ENCODE data around the gene SYMPK.
"Not testable (repeated sequence)": the region's sequence is repeated elsewhere in the genome, so short reads cannot be mapped to it uniquely, and the experiment has no call there.

The SYMPK gene

DNA sequence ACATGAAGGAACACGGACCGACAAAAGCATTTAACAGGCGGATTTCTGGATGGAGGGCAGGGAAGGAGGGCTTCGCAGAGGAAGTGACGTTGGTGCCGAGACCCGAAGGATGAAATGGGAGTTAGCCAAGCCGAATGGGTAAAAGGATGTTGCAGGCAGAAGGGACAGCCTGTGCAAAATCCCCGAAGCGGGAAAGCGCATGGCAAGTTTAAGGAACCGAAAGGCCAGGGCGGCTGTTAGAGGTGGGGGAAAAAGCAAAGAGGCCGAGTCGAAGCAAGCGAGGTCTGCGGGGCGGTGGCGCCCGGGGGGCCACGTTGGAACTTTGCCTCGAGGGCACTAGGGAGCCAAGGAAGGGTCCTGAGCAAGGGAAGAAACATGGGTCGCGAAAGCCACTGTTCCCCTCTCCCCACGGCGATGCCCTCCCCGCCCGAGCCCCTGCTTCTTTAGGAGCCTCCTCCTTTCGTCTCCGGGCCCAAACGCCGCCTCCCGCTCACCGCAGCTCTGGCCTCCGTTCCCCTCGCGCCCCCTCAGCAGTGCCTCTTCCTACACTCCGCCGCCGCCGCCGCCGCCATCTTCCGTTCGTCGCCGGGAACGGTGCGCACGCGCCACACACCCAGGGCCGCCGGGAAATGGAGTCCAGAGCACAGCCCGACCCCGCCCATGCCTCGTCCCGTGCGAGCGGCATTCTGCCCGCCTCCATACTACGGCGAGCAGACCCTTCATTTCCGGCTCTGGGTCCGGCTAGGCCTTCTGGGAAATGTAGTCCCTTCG lies at the start of gene SYMPK:
Gene SYMPK (minus strand): TSS at position 584 of the 771 bp plus-strand sequence. CDS start 8,652 bp downstream, outside the sequence.
- DNase-seq (ENCODE audit: low read depth) = peak; percentile 98

DNA sequence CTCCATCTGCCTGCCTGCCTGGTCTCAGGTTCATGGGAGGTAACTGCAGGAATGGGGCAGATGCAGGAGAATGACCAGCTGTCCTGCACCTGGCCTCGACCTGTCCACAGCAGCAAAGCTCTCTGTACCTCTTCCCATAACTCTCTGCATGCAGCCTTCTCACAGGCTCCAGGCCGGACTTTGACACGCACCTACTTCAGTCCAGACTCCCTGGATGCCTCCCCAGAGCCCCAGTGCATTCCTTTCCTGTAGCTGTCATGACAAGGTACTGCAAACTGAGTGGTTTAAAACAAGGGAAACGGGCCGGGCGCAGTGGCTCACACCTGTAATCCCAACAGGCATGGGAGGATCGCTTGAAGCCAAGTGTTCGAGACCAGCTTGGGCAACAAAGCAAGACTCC lies 48.3 kb upstream of the SYMPK start:
- DNase-seq (ENCODE audit: low read depth) = no peak

DNA sequence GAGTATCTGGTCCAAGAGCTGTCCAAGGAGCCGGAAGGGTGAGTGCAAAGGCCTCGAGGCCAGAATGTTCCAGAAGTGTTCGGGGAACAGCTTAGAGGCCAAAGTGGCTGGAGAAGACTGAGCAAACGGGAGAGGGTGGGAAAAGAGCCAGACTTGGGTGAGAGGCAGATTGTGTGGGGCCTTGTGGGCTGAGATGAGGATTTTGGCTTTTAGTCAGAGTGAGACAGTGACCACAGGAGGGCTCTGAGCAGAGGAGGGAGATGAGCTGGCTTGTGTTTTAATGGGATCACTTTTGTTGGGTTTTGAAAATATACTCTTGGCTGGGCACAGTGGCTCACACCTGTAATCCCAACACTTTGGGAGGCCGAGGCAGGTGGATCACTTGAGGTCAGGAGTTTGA lies 46.0 kb upstream of the SYMPK start:
- DNase-seq (ENCODE audit: low read depth) = no peak

DNA sequence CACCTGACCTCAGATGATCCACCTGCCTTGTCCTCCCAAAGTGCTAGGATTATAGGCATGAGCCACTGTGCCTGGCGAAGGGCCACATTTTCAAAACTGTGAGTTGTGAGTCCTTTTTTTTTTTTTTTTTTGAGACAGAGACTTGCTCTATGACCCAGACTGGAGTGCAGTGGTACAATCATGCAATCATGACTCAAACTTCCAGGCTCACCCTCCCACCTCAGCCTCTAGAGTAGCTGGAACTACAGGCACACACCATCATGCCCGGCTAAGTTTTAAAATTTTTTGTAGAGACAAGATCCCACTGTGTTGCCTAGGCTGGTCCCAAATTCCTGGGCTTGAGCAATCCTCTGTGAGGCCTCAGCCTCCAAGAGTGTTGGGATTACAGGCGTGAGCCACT lies 43.3 kb upstream of the SYMPK start:
- no peak for DNase-seq (ENCODE audit: low read depth)

DNA sequence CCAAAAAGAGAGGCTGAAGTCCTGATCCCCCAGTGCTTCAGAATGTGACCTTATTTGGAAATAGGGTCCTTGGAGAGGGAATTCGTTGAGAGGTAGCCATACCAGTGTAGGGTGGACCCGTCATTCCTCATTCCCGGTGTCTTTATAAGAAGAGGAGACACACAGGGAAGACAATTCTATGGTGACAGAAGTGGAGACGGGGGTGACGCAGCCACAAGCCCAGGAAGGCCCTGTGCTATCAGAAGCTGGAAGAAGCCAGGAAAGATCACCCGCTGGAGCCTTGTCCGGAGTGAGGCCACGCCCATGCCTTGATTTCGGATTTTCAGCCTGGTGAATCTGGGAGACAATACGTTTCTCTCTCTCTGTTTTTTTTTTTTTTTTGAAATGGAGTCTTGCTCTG lies 42.1 kb upstream of the SYMPK start:
- no peak for DNase-seq (ENCODE audit: low read depth)

DNA sequence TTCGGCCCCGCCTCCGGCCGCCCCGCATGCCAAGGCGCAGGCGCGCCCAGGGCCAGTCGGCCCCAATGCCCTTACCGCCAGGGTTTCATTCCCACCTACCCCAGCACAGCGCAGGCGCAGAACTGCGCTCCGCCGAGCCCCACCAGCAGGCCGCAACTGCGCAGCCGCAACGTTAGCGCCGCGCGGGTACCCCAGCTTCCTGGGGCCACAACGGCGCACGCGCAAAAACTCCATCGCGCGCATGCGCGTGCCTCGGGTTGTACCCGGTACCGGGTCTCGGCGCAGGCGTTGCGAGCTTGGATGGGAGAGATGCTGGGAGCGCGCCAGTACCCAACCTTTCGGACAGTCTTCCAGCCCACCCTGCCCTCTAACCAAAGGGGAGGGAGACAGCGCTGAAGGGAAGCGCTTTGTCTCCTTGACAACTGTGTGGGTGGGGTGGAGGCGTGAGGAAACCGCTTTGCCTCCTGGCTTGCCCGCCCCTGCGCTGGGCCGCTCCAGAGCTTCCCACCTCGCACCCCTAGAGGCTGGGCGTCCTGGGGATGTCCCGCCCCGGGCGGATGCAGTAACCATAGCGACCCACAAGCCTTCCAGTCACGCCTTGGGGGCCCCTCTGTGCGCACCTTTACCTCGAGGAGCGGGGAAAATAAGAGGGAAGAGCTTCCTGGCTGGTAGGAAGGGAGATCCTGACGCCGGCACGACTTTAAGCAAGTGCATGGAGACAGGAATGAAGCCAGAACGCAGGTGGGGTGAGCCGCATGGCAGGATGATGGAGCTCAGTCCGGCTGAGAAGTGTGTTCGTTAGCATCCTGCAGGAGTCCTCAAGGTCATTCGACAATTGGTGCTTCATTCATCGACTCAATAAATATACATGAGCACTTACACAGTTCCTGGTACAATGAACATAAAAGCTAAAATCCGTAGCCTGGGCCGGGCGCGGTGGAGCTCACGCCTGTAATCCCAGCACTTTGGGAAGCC lies 40.0 kb upstream of the SYMPK start:
- peak; percentile 95 for DNase-seq (ENCODE audit: low read depth)

DNA sequence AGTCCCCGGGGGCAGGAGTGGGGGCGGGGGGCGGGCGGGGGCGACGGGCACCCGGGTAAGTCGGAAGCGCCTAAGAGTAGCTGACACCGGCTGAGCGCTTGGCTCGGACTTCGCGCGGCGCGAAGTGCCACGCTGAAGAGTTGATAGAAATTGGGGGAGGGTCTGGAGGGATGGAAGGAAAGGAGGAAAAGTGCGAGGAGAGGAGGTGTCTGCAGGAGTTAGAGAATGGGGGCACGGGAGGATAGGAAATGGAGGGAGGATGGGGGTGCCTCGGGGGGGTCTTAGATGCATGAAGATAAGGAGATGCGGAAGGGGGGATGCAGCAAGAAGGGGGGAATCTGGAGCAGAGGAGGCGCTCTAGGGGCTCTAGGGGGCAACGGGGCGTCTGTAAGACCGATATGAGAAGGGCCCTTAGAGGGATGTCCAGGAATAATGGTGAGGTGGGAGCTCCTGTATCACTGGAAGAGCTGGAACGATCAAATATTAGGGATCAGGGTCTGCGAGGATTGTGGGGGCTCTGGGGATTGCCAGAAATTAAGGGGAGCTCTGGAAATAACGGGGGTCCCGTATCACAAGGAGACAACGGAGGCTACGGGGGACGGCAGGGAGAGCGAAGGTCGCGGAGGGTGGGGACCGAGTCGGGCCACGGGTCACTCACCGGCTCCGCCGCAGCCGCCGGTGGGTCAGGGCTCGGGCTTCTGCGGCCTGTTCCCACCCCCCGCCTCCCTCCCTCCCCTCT lies 39.1 kb upstream of the SYMPK start, which contains the start of gene MYPOP:
Gene MYPOP (minus strand): TSS at position 702 of the 739 bp plus-strand sequence. CDS start 840 bp downstream, outside the sequence.
- DNase-seq (ENCODE audit: low read depth) = no peak

DNA sequence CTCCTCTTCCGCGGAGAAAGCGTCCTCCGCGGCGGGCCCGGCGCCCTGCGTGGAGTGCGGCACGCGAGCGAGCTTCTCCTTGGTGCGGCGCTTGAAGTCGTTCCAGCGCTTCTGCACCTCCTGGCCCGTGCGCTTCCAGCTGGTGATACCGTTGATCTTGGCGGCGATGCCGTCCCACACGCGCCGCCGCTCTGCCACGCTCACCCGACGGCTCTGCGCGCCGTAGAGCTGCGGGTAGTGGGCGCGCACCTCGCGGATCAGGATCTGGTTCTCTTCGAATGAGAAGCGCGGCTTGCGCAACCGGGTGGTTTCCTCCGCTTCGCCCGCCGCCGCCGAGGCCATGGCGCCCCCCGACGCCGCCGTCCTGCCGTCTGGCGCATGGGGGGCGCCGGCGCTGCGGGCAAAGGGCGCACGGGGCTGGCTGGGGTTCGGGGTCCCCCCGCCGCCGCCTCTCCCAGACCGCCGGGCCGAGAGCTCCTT lies 38.5 kb upstream of the SYMPK start:
- peak; percentile 32 for DNase-seq (ENCODE audit: low read depth)

DNA sequence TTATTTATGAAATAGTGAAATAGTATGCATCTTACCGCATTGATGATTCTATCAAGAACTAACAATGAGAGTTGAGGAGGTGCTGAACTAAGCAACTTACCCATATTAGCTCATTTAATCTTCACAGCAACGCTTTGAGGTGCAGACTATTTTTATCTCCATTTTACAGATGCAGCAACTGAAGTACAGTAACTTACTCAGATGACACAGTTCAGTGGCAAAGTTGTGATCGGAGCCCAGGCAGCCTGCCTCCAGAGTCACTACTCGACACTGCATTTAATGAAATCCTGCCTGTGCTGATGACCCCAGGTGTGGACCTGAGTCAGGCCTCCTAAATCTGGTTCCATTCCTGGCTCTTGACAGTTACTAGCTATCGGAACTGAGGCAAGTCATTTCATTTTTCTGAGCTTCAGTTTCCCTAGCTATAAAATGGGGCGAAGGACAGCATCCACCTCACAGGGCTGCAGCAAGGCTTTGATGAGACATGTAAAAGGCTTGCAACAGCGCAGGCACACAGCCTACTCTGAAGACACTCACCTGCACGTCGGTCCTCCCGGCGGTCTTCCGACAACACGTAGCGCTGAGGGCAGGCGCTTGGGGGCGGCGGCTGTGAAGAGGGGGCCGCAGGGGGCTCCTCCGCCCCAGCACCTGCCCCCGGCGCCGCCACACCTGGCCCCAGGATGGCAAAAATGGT lies 37.9 kb upstream of the SYMPK start:
- DNase-seq (ENCODE audit: low read depth) = no peak

DNA sequence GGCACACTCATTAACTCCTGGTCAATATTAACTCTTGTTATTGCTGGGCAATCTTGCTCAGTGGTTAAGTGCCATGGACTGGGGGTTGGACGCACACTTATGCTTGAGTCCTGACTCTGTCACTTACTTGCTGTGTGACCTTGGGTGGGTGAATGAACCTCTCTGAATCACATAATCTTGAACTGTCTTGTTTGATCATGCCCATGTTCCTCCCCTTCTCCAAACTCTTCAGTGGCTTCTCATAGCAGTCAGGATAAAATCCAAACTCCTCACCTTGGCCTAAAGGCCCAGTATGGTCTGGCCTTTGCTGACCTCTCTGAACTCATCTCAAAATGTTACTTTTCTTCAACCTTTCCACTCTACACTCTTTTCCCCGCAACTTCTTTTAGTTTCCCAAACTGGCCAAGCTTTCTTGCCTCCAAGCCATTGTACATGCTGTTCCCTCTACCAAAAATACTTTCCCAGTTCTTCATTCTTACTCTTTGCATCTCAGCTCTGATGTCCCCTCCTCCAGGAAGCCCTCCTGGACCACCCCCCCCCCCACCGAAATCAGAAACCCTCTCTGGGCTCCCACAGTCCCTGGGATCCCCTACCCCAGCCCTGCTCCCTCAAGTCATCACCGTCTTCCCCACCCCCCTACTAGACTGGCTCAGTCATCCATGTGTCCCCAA lies 37.1 kb upstream of the SYMPK start:
- no peak for DNase-seq (ENCODE audit: low read depth)

DNA sequence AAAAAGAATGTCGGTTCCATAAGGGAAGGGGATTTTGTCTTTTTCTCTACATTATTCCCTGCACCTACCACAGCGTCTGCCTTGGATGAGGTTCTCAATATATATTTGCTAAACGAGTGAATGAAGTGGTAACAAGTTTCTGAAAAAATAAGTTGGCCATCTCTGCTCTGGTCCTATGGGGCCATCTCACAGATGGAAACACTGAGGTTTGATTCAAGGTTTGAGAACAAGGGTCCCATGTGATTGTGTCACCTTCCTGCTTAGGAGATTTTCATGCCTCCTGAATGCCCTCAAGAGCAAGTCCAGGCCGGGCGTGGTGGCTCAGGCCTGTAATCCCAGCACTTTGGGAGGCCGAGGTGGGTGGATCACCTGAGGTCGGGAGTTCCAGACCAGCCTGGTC lies 36.3 kb upstream of the SYMPK start:
- no peak for DNase-seq (ENCODE audit: low read depth)

DNA sequence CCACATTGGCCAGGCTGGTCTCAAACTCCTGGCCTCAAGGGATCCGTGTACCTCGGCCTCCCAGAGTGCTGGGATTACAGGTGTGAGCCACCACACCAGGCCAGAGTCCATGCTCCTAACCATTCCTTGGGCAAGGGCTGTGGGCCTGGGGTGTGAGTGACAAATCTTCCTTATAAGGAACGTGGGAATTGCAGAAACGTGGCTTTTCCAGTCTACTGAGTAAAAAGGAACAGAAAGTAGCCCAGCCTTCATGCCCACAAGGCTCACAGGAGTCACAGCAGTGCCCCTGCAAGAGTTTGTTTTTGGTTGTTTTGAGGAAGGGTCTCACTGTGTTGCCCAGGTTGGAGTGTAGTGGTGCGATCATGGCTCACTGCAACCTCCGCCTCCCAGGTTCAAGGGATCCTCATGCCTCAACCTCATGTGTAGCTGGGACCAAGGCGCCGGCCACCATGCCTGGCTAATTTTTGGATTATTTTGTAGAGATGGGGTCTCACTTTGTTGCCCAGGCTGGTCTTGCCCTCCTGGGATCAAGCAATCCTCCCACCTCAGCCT lies 34.4 kb upstream of the SYMPK start:
- DNase-seq (ENCODE audit: low read depth) = no peak

DNA sequence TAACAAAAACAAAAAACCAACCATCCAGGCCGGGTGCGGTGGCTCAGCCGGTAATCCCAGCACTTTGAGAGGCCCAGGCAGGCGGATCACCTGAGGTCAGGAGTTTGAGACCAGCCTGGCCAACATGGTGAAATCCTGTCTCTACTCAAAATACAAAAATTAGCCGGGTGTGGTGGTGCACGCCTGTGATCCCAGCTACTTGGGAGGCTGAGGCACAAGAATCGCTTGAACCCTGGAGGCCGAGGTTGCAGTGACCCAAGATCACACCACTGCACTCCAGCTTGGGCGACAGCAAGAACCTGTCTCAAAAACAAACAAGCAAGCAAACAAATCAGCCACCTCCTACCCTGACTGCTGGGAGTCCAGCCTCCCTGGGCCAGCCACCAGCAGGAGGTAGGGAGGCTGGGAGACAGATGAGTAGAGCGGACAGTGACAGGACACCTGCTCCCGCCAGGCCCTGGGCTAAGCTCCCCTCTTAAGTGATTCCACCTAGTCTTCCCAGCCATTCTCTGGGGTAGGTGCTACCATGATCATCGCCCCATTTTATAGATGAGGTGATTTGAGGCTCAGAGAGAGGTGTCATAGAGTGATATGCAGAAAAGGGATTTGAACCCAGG lies 33.1 kb upstream of the SYMPK start:
- not testable (repeated sequence) for DNase-seq (ENCODE audit: low read depth)

DNA sequence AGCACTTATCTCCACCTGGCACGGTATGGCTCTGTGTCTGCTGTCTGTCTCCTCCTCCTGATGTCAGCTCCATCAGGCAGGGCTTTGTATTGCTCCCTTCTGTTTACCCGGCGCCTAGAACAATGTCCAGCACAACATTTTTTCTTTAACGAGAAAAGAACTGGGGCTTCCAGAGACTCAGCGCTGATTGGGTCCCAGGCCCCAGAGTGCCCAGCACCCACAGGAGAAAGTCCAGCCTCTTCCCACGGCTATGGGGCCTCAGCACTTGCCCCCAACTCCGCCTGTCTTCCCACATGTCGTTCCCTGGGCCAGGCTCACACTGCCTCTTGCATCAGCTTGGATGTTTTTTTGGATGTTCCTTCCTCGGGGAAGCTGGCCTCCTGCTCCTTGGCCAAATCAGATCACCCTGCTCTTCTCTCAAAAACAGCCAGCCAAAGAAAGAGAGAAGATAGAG lies 32.6 kb upstream of the SYMPK start:
- no peak for DNase-seq (ENCODE audit: low read depth)

DNA sequence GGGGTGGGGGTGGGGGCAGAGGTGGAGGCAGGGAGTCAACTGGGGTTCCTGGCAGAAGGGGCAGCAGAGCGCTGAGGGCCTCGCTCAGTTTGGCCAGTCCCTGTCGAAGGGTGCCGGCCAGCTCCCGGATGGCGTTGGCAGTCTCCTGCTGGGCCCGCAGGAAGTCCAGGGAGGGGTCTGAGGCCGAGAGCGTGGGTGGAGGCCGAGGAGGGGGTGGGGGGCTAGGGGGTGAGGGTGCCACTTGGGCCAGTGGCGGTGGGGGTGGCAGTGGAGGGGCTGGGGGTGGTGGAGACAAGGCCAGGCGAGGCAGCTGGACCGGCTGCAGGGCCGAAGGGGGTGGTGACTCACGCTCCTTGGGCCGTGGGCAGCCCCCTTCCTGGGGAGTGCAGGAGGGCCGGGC lies 27.9 kb upstream of the SYMPK start:
- no peak for DNase-seq (ENCODE audit: low read depth)

DNA sequence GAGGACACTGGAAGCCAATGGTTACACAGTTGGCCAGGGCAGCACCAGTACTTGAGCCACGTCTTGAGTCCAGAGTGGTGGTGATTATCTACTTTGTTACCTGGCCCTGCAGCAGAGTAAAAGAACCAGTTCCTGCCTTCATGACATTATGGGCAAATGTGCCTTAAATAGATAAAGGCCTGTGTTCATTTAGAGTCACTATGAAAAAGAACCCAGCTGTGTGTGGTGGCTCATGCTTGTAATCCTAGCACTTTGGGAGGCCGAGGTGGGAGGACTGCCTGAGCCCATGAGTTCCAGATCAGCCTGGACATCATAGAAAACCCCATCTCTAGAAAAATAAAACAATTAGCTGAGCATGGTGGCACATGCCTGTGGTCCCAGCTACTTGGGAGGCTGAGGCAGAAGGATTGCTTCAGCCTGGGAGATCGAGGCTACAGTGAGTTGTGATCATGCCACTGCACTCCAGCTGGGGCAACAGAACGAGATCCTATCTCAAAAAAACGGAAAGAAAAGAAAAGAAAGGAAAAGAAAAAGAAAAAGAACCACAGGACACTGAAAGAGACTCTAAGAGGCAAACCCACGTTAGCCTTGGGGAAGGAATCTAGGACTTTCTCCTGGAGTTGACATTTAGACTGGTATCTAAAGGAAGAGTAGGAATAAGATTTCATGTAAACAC lies 26.4 kb upstream of the SYMPK start:
- DNase-seq (ENCODE audit: low read depth) = no peak

DNA sequence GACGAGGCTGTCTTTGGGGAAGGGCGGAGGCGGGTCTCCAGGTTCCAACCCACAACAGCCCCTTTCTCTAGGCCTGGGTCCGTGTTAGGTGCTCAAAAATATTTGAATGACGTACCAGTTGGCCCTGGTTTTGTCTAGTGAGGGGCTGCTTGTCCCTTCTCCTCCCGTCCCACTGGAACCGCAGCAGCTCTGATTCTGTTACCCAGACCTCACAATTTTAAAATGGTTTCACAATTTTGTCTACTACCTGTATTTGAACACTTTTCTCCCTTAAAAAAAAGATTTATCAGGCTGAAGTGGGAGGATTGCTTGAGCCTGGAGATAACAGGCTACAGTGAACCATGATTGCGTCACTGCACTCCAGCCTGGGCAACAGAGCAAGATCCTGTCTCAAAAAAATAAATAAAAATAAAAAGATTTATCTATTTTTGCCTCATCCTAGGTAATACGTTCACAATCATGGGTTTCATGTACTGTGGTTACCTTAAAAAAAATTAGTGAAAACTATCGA lies 24.3 kb upstream of the SYMPK start:
- DNase-seq (ENCODE audit: low read depth) = no peak

DNA sequence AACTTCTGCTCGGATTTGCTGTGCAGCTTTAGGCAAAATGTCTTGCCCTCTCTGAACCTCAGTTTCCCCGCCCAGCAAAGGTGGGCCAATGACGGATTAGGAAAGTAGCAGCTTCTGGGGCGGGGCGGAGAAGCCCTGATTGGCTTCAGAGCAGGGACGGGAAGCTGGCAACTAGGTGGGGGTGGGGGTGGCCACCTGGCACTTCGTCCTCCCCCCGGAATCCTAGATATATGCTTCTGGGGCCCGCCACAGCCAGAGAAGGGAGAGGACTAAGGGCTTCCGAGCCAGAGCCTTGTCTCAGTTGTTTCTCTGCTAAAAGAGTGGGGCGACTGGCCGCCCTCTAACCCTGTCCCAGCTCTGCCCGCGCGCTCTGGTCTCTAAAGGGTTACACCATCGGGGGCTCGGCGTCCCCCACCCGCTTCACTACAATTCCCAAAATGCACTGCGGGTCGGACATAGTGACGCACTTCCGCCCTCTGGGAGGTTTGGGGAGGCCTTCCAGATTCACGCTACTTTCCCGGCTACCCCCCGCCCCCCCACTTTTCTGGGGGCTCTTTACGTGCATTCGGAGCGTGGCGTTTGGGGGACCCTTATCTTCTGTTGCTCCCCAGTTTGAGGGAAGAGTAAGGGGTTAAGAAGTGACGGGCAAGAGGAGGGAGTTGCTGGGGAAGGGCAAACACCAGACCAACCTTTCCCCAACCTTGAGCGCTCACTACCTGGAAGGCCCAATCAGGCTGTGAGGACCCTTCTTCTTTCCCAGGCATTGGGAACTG lies 23.7 kb upstream of the SYMPK start:
- peak; percentile 93 for DNase-seq (ENCODE audit: low read depth)

Data from fibroblast of gingiva (primary cell).